Upper lobe of left lung (tissue), 6 donors: ENCODE results near the gene PDE4C. TPM values are rescaled to one million over a fixed set of nuclear protein-coding genes. Genes with fewer than 3 reads are reported as not detected.

Experiments
- ATAC-seq, 2 donors: fragments of 200-7000 bp; cut with Tn5 transposase; one replicate each; pipeline ENCODE4 v1.9.1; 2022; ENCODE audit warnings: mild to moderate bottlenecking in 2 of 2, moderate library complexity in 2 of 2; ENCODE audit not compliant: low FRiP score in 2 of 2
- DNase-seq, 2 donors: peaks; one replicate each; pipeline ENCODE4 v3.0.0-alpha.2; 2019 to 2020
- H3K27ac ChIP-seq, 4 donors: fragments of 200-600 bp; sonication (generic); one replicate each; pipeline ENCODE4 v1.5.1; 2016 to 2019
- H3K27me3 ChIP-seq, 4 donors: fragments of 200-600 bp; sonication (generic); one replicate each; pipeline ENCODE4 v1.5.1; 2017 to 2019
- H3K36me3 ChIP-seq, 4 donors: fragments of 200-600 bp; sonication (generic); one replicate each; pipeline ENCODE4 v1.5.1; 2016 to 2019
- H3K4me1 ChIP-seq, 4 donors: fragments of 200-600 bp; sonication (generic); one replicate each; pipeline ENCODE4 v1.5.1; 2018 to 2019
- H3K4me3 ChIP-seq, 4 donors: fragments of 200-600 bp; sonication (generic); one replicate each; pipeline ENCODE4 v1.5.1; 2017 to 2019; ENCODE audit warnings: mild to moderate bottlenecking in 2 of 4, moderate library complexity in 1 of 4
- H3K9me3 ChIP-seq, 4 donors: fragments of 200-600 bp; sonication (generic); one replicate each; pipeline ENCODE4 v1.5.1; 2018 to 2019
- EP300 ChIP-seq, 4 donors: sonication (generic); formaldehyde crosslinking; IDR thresholded peaks; one replicate each; pipeline ENCODE4 v1.5.1; 2017; ENCODE audit warnings: antibody characterized with exemption in 4 of 4, control low read depth in 2 of 4
- POLR2A ChIP-seq, 4 donors: fragments of 450-650 bp; IDR thresholded peaks; one replicate each; pipeline ENCODE4 v1.5.1; 2016 to 2017; ENCODE audit warnings: antibody characterized with exemption in 4 of 4, mild to moderate bottlenecking in 2 of 4
- POLR2AphosphoS5 ChIP-seq, 2 donors: sonication (generic); formaldehyde crosslinking; IDR thresholded peaks; one replicate each; pipeline ENCODE4 v1.5.1; 2017; ENCODE audit warnings: antibody characterized with exemption in 2 of 2
- WGBS, 2 donors: methylation state at CpG; one replicate each; pipeline ENCODE4 v1.1.5; 2017 to 2018; 5-methylcytosine and 5-hydroxymethylcytosine counted together
- total RNA-seq, 6 donors: library from RNA; depleted of rRNA in 4 of 6; stranded (reverse); fragments of >200 nt in 4 of 6; gene quantifications; one replicate each; pipeline versions ENCODE4 v1.1.0 to v1.2.1, GENCODE V29; 2016 to 2021
- TF ChIP-seq, protein P1 (sequence below), 6 experiments: fragments of 450-650 bp in 4 of 6; fragments of 200-600 bp in 2 of 6; sonication (generic) in 2 of 6; IDR thresholded peaks; one replicate each; pipeline ENCODE4 v1.5.1; 2016 to 2019; ENCODE audit warnings: antibody characterized with exemption in 6 of 6
- donor health status: DM: no; HTN: no; CAD: no; lungs with moderate emphysema.
- donor health status: DM: no; HTN: yes; CAD: no; lungs with severe emphysema.

Gene PDE4C
- total RNA-seq, 6 donors from 2014 or later, result 6.4 to 479 (median 21.0) TPM

DNA sequence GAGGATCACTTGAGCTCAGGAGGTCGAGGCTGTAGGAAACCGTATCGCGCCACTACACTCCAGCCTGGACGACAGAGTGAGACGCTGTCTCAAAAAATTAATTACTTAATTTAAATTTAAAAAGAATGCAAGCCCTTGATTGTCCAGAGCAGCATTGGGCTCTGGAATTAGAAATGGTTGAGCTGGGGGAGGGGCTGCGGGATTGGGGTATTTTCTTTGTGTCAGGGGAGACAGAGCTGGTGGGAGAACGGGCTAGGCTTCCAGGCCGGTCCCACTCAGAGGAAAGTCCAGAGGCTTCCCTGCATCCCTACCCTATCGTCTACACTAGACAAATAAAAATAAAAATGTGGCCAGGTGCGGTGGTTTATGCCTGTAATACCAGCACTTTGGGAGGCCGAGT is 20.2 kb downstream of the PDE4C start:
- ATAC-seq (no peak), DNase-seq (no peak)
- TF ChIP-seq, protein P1, sequence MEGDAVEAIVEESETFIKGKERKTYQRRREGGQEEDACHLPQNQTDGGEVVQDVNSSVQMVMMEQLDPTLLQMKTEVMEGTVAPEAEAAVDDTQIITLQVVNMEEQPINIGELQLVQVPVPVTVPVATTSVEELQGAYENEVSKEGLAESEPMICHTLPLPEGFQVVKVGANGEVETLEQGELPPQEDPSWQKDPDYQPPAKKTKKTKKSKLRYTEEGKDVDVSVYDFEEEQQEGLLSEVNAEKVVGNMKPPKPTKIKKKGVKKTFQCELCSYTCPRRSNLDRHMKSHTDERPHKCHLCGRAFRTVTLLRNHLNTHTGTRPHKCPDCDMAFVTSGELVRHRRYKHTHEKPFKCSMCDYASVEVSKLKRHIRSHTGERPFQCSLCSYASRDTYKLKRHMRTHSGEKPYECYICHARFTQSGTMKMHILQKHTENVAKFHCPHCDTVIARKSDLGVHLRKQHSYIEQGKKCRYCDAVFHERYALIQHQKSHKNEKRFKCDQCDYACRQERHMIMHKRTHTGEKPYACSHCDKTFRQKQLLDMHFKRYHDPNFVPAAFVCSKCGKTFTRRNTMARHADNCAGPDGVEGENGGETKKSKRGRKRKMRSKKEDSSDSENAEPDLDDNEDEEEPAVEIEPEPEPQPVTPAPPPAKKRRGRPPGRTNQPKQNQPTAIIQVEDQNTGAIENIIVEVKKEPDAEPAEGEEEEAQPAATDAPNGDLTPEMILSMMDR (IDR thresholded peaks at IDR 0.05), result no peak
- TF ChIP-seq POLR2A (IDR thresholded peaks at IDR 0.05) (no peak), POLR2AphosphoS5 (IDR thresholded peaks at IDR 0.05) (no peak), EP300 (IDR thresholded peaks at IDR 0.05) (no peak)
- no peaks in the 10 kb centered on the region for H3K36me3 ChIP-seq
- no peaks in the 10 kb centered on the region for H3K9me3 ChIP-seq
- WGBS, 2 donors, result 85 to 87% methylated on average over 12 of the region's 12 CpGs
- H3K27ac ChIP-seq, result peak overlapping the region in 2 of 4 donors; percentile 95 to 97
- H3K27me3 ChIP-seq, result no peaks in the 10 kb centered on the region
- peaks cover 15 to 35% (median 21%) of the 10 kb centered on the region in 4 donors for H3K4me1 ChIP-seq
- no peak overlapping the region for H3K4me3 ChIP-seq

DNA sequence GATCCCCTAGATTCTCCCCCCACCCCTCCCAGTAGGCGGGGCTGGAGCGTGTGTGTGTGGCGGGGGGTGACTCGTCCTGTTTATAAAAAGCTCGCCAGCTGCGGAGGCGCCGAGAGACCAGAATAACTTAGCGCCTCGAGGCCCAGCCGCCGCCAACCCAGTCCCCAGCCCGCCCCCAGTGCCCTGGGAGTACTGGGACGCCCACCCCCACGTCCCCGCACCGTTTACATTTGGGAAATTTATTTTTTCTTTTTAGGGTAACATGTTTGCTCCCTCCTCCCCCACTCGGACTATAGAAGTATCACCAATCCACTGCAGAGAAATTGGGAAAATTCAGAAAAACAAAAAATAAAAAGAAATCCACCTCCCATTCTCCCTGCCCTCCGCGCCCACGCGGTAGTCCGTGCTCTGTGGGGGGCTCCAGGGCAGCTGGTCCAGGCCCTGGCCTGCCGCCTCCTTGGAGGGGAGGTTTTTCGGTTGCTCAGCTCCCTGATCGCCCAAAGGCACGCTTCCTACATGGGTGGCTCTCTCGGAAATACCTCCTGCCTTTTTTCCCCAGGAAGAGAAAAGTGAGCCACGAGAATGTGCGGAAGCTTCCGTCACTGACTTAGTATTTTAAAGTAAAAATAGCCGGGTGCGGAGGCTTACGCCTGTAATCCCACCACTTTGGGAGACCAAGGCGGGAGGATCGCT is 20.9 kb downstream of the PDE4C start:
- Histone ChIP-seq H3K4me3 (peak overlapping the region; percentile 2 to 74 (median 71)), H3K4me1 (peaks cover 15 to 35% (median 21%) of the 10 kb centered on the region in 4 donors), H3K27ac (peak overlapping the region; percentile 92 to 97 (median 96)), H3K27me3 (no peaks in the 10 kb centered on the region), H3K9me3 (no peaks in the 10 kb centered on the region), H3K36me3 (peaks cover 0 to under 1% (median 0%) of the 10 kb centered on the region in 4 donors)
- ATAC-seq (peak; percentile 30 to 49), DNase-seq (peak; percentile 82 to 87)
- TF ChIP-seq, protein P1 (IDR thresholded peaks at IDR 0.05), result no peak
- TF ChIP-seq POLR2A (IDR thresholded peaks at IDR 0.05) (peak in 1 of 4 donors; percentile 32), EP300 (IDR thresholded peaks at IDR 0.05) (no peak), POLR2AphosphoS5 (IDR thresholded peaks at IDR 0.05) (peak in 1 of 2 donors; percentile 74)
- 18 to 28% methylated on average over 29 to 36 of the region's 36 CpGs for WGBS, 2 donors

DNA sequence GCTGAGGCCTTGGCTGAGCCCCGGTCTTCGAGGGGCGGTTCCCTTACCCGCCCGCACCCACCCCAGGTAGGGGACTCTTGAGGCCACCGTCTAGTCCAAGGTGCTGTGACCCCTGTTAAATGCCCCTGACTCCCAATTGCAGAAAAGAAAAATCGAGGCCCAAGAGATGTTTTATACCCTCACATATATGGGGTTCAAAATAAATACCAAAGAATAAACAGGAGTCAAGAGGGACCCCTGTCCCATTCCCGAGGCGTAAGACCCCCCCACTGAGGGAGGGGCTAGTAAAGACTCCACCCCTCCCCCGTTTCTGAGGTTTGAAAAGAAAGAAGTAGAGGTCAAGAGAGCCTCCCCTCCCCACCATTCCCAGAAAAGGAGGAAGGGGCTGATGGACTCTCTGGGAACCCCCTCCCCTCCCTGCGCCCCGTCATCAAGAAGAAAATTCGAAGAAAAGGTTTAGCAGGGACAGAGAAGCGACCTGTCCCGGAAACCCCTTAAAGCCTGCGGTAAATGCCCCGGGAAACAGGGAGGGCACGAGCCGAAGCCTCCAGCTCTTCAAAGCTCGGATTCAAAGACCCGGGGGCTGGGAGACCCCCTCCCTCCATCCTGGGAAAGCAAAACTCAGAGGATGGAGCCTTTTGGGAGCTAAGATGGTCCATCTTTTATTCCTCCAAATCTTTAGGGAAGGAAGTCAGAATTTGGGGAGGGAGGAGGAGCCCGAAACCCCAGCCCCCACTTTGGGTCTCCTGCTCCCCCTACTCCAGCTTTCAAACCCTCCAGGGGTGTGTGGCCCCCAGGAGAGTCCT is 21.6 kb downstream of the PDE4C start:
- Histone ChIP-seq H3K9me3 (no peaks in the 10 kb centered on the region), H3K36me3 (peaks cover 0 to 5% (median 0%) of the 10 kb centered on the region in 4 donors), H3K4me3 (peak overlapping the region; percentile 51 to 74 (median 71)), H3K4me1 (peaks cover 15 to 35% (median 21%) of the 10 kb centered on the region in 4 donors), H3K27me3 (no peaks in the 10 kb centered on the region), H3K27ac (peak overlapping the region; percentile 92 to 97 (median 96))
- TF ChIP-seq POLR2A (IDR thresholded peaks at IDR 0.05) (peak in 3 of 4 donors; percentile 20 to 65 (median 25)), EP300 (IDR thresholded peaks at IDR 0.05) (no peak), POLR2AphosphoS5 (IDR thresholded peaks at IDR 0.05) (peak in 1 of 2 donors; percentile 21)
- TF ChIP-seq, protein P1 (IDR thresholded peaks at IDR 0.05), result no peak
- peak; percentile 1 to 62 for ATAC-seq
- peak in 1 of 2 donors; percentile 35 for DNase-seq
- 0 to 1% methylated on average over 22 of the region's 22 CpGs for WGBS, 2 donors

DNA sequence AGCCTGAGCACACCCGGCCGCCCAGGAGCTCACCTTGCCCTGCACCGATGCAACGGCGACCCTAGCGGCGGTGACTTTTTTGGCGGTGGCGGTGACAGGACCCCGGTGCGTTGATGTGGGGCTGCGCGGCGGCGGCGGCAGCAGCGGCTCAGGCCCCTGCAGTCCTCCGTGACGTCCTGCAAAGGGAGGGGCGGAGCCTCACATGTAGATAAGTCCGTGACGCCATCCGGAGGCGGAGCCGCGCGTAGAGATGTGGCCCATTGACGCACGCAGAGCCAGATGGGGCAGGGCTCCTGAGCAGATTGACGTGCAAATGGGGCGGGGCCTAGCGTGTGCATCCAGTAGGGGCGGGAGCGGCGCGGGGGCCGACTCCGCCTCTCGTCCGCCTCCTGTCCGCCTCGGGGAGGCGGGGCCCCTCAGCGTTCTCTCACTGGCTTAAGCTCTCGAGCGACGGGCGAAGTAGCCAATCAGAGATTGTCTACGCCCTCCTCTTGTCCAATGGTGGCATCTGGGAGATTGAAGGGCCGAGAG is 22.3 kb downstream of the PDE4C start, which contains the start of gene RAB3A:
RAB3A (minus strand) TSS at position 180 of the 531 bp plus-strand sequence. CDS start 1,302 bp downstream, outside the sequence.
- ATAC-seq (peak; percentile 98 to 99), DNase-seq (peak; percentile 98 to 100)
- Histone ChIP-seq H3K36me3 (peaks cover 0 to 10% (median 4%) of the 10 kb centered on the region in 4 donors), H3K27me3 (no peaks in the 10 kb centered on the region), H3K27ac (peak within 1 kb of the TSS; percentile 92 to 97 (median 96)), H3K9me3 (no peaks in the 10 kb centered on the region), H3K4me3 (peak within 1 kb of the TSS; percentile 70 to 90 (median 73)), H3K4me1 (peaks cover 15 to 35% (median 21%) of the 10 kb centered on the region in 4 donors)
- 0 to 2% methylated on average over 18 to 26 of the region's 50 CpGs for WGBS, 2 donors
- peak; percentile 36 to 61 for TF ChIP-seq POLR2AphosphoS5 (IDR thresholded peaks at IDR 0.05)
- TF ChIP-seq, protein P1 (IDR thresholded peaks at IDR 0.05), result peak in 3 of 6 experiments; percentile 7 to 32 (median 26)
- TF ChIP-seq EP300 (IDR thresholded peaks at IDR 0.05), result peak in 1 of 4 donors; percentile 68
- TF ChIP-seq POLR2A (IDR thresholded peaks at IDR 0.05), result peak in 1 of 4 donors; percentile 69
